Mammary epithelial cell (primary cell): ENCODE results near the gene PIANP.

Source experiments
- CTCF ChIP-seq, 2 donors: IDR thresholded peaks in 1 of 2; conservative IDR thresholded peaks in 1 of 2; 2 replicates each; pipeline ENCODE4 v1.5.1; 2011 to 2012; ENCODE audit warnings: inconsistent platforms in 2 of 2, low read length in 2 of 2, mild to moderate bottlenecking in 2 of 2, control low read depth in 1 of 2, low read depth in 1 of 2; ENCODE audit not compliant: insufficient read depth in 1 of 2; ENCODE audit errors: extremely low read depth in 1 of 2
- EZH2 ChIP-seq: IDR thresholded peaks from 2 replicates; pipeline ENCODE4 v1.6.1; 2012; ENCODE audit warnings: low read length, inconsistent platforms, borderline replicate concordance

- TF ChIP-seq CTCF (conservative IDR thresholded peaks at IDR 0.05 in 1 of 2, IDR thresholded peaks at IDR 0.05 in 1 of 2; ENCODE audit: extremely low read depth in 1 of 2, insufficient read depth in 1 of 2, low read depth in 1 of 2, low read length in 2 of 2) (no peak), EZH2 (no peak)
These were observed 45.3 kb upstream of the PIANP start for GRCh38 chr12:6745741-6746525.
